T1000 (cell line): ENCODE results near the gene UBXN2A.

Source experiments
- DNase-seq: peaks from one replicate; lab custom pipeline; 2025; ENCODE audit warnings: mixed read lengths; lab: John Stamatoyannopoulos, UW

The UBXN2A gene

GRCh38 chr2:24045511-24046508 lies 105.5 kb downstream of the UBXN2A start:
- DNase-seq, result no peak

DNA sequence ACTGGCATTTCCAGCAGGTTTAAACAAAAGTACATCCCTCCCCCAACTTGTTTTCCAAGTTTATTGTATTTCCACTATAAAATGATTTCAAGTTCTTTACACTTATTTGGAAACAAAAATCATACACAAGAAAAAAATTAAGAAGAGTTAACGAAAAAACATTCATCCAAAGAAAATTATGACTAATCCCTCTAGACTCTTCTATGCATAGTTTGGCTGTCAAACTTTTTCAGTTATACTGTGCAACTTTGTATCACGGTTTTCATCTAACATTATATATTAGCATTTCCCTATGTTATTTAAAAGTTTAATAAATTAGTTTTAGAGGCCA lies 106.3 kb downstream of the UBXN2A start:
- DNase-seq, result no peak

GRCh38 chr2:24046930-24047702 lies 106.9 kb downstream of the UBXN2A start, which contains the start of gene WDCP:
TSS of gene WDCP (minus strand) at chr2:24047391. CDS start at chr2:24039494, 7,897 bp downstream.
- peak; percentile 91 for DNase-seq

DNA sequence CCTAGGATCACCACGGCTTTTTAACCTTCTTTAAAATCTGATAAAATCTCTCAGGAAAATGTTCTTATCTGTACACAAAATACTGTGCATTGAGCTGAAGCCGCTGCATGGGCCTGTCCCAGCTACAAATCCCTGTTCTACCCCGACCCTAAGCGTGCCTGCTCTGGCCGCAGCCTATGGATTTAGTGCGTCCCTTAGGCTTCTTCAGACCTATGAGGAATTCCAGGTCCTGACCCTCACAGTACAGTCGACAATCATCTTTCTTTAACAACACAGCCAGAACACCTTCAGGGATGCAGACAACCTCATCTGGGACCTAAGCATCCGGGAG lies 107.4 kb downstream of the UBXN2A start:
- DNase-seq, result no peak

- DNase-seq, result no peak
These were observed 108.7 kb downstream of the UBXN2A start for GRCh38 chr2:24048769-24049484.

DNA sequence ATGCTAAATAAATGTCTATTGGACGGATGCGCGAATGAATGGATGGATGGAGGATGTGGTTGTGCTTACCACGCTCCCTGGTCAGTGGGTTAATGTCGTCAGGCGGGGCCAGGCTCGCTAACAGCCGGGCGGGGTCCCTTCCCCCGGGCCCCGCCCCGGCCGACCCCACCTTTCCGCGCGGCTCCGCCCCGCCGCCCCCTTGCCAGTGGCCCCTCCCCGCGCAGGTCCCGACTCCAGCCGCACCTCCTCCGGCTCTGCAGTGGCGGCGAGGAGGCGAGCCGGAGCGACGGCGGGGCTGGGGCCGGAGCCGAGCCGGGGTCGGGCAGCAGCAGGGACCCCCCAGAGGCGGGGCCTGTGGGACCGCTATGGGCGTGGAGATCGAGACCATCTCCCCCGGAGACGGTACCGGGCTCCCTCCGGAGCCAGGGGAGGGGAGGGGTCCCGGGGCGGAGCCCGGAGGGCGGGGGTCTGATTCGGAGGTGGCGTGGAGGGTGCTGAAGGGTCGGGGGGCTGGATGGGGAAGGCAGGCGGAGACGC lies 109.3 kb downstream of the UBXN2A start, which contains the start of gene FKBP1B:
FKBP1B (plus strand) TSS at position 257 of the 537 bp plus-strand sequence; CDS start at position 366, 109 bp downstream.
- DNase-seq, result peak; percentile 11

GRCh38 chr2:24050041-24050979 lies 110.0 kb downstream of the UBXN2A start:
- no peak for DNase-seq

- no peak for DNase-seq
These were observed 111.6 kb downstream of the UBXN2A start for GRCh38 chr2:24051833-24052232.

DNA sequence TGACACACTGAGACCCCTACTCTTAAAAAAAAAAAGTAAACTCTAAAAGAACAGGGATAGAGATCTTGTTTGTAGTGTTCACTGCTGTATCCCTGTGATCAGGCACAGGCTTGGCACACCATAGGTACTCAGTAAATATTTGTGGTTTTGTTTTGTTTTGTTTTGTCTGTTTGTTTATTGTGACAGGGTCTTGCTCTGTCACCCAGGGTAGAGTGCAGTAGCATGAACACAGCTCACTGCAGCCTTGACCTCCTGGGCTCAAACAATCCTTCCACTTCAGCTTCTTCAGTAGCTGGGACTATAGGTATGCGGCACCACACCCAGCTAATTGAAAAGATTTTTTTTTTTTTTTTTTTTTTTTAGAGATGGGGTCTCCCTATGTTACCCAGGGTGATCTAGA lies 112.7 kb downstream of the UBXN2A start:
- no peak for DNase-seq
